Endothelial cell of umbilical vein (primary cell): ENCODE measurements around the gene PRKACB. TPM values are rescaled to one million over a fixed set of nuclear protein-coding genes. Genes with fewer than 3 reads are reported as not detected.

ENCODE experiments used
- BruUV-seq: library from RNA; stranded (reverse); fragments of 400-500 nt; replicated peaks from 2 replicates; lab custom pipeline; 2021; lab: Mats Ljungman, UMichigan
- CTCF ChIA-PET: fragments of 300-600, 350-600 bp; sonication (Branson Sonifier 250); formaldehyde crosslinking; loops from one replicate; lab custom pipeline; 2021; ENCODE audit warnings: antibody characterized with exemption, inconsistent platforms; lab: Charles Lee
- POLR2A ChIA-PET: fragments of 300-600, 350-600 bp; sonication (Branson Sonifier 250); formaldehyde crosslinking; loops from one replicate; lab custom pipeline; 2021; ENCODE audit warnings: antibody characterized with exemption, inconsistent platforms; lab: Charles Lee
- DNase-seq: peaks from one replicate; pipeline ENCODE4 v3.0.0-alpha.2; 2011; ENCODE audit warnings: low read depth, low spot score
- FAIRE-seq: peaks from 2 replicates; lab custom pipeline; 2011; peaks lifted over from hg19 to GRCh38; lab: Jason Lieb, UNC
- H2AFZ ChIP-seq: 2 replicates; pipeline ENCODE4 v1.6.0; 2012; ENCODE audit warnings: low read depth, low read length, control low read depth, inconsistent platforms
- H3K27ac ChIP-seq: 2 replicates; pipeline ENCODE4 v1.5.1; 2011; ENCODE audit warnings: low read depth, mild to moderate bottlenecking, control low read depth, low read length, moderate library complexity; ENCODE audit not compliant: insufficient read depth
- H3K27me3 ChIP-seq, 2 experiments: 2 replicates each; pipeline versions ENCODE4 v1.6.0 to v1.6.1; 2011; ENCODE audit warnings: low read length in 2 of 2, mixed read lengths in 1 of 2; ENCODE audit not compliant: control insufficient read depth in 2 of 2, insufficient read depth in 2 of 2
- H3K36me3 ChIP-seq, 2 experiments: 2 replicates in 1 of 2; 3 replicates in 1 of 2; pipeline ENCODE4 v1.5.1; 2011; ENCODE audit warnings: low read length in 2 of 2, mild to moderate bottlenecking in 1 of 2, moderate library complexity in 1 of 2; ENCODE audit not compliant: control insufficient read depth in 2 of 2, insufficient read depth in 2 of 2; ENCODE audit errors: extremely low read depth in 1 of 2
- H3K4me1 ChIP-seq: 3 replicates; pipeline ENCODE4 v1.5.1; 2011; ENCODE audit warnings: mild to moderate bottlenecking, low read length; ENCODE audit not compliant: control insufficient read depth, insufficient read depth; ENCODE audit errors: extremely low read depth
- H3K4me2 ChIP-seq: 2 replicates; pipeline ENCODE4 v1.6.1; 2011; ENCODE audit warnings: low read length, control low read depth, mixed read lengths; ENCODE audit not compliant: insufficient read depth
- H3K4me3 ChIP-seq, 3 experiments: fragments of 200-600 bp in 1 of 3; sonication (generic), shearing (Covaris generic) in 1 of 3; replicated peaks in 1 of 3; 2 replicates each; pipeline ENCODE4 v1.5.1; 2011 to 2016; ENCODE audit warnings: control low read depth in 3 of 3, low read length in 3 of 3, mild to moderate bottlenecking in 2 of 3, inconsistent platforms in 1 of 3, low read depth in 1 of 3, moderate library complexity in 1 of 3; ENCODE audit not compliant: insufficient read depth in 1 of 3
- H3K79me2 ChIP-seq: 2 replicates; pipeline ENCODE4 v1.6.0; 2012; ENCODE audit warnings: low read length, inconsistent platforms; ENCODE audit not compliant: control insufficient read depth, insufficient read depth
- H3K9ac ChIP-seq: replicated peaks from 2 replicates; pipeline ENCODE3; 2011; ENCODE audit warnings: low read length, control low read depth; ENCODE audit not compliant: insufficient read depth; ENCODE audit errors: extremely low read depth
- H3K9me1 ChIP-seq: replicated peaks from 3 replicates; pipeline ENCODE4 v1.6.0; 2011; ENCODE audit warnings: mild to moderate bottlenecking, low read length; ENCODE audit not compliant: control insufficient read depth, insufficient read depth; ENCODE audit errors: extremely low read depth
- H3K9me3 ChIP-seq: replicated peaks from 2 replicates; pipeline ENCODE4 v1.5.1; 2012; ENCODE audit warnings: low read length, inconsistent platforms; ENCODE audit not compliant: control insufficient read depth, insufficient read depth
- H4K20me1 ChIP-seq: replicated peaks from 2 replicates; pipeline ENCODE3; 2011; ENCODE audit warnings: mild to moderate bottlenecking, low read length; ENCODE audit not compliant: control insufficient read depth, insufficient read depth; ENCODE audit errors: extremely low read depth
- CTCF ChIP-seq, 2 donors: IDR thresholded peaks; 1 replicate in 1 of 2; 2 replicates in 1 of 2; pipeline ENCODE4 v1.5.1; 2011; ENCODE audit warnings: low read length in 2 of 2, mild to moderate bottlenecking in 2 of 2, moderate library complexity in 2 of 2, control low read depth in 1 of 2, inconsistent platforms in 1 of 2, low read depth in 1 of 2; ENCODE audit not compliant: insufficient read depth in 1 of 2; ENCODE audit errors: extremely low read depth in 1 of 2
- EZH2 ChIP-seq: IDR thresholded peaks from 2 replicates; pipeline ENCODE4 v1.6.1; 2012; ENCODE audit warnings: borderline replicate concordance, low read depth, mild to moderate bottlenecking, moderate library complexity, low read length, inconsistent platforms; ENCODE audit not compliant: severe bottlenecking
- FOS ChIP-seq: IDR thresholded peaks from 2 replicates; pipeline ENCODE4 v1.6.1; 2011; ENCODE audit warnings: mild to moderate bottlenecking, low read length, moderate library complexity, borderline replicate concordance; ENCODE audit not compliant: insufficient read depth
- GATA2 ChIP-seq: IDR thresholded peaks from 2 replicates; pipeline ENCODE4 v1.7.0; 2011; ENCODE audit warnings: low read depth, mild to moderate bottlenecking, moderate library complexity, mixed read lengths, low read length; ENCODE audit not compliant: insufficient read length, insufficient read depth
- JUN ChIP-seq: IDR thresholded peaks from 2 replicates; pipeline ENCODE4 v1.6.1; 2011; ENCODE audit warnings: borderline replicate concordance, low read depth; ENCODE audit not compliant: insufficient read length, insufficient read depth
- MAX ChIP-seq: IDR thresholded peaks from 2 replicates; pipeline ENCODE4 v1.6.1; 2011; ENCODE audit not compliant: insufficient read depth, insufficient read length
- MYC ChIP-seq: IDR thresholded peaks from one replicate; pipeline ENCODE4 v1.6.1; 2011; ENCODE audit warnings: mild to moderate bottlenecking, low read depth, low read length
- POLR2A ChIP-seq: IDR thresholded peaks from 2 replicates; pipeline ENCODE4 v1.6.1; 2012; ENCODE audit warnings: low read depth, mild to moderate bottlenecking, control low read depth, low read length
- POLR2AphosphoS5 ChIP-seq: IDR thresholded peaks from 2 replicates; pipeline ENCODE4 v1.6.1; 2012; ENCODE audit warnings: low read depth, mild to moderate bottlenecking, control low read depth, low read length, moderate library complexity; ENCODE audit not compliant: insufficient read depth
- dilution Hi-C: fragments of 300-500 bp; cut with MboI; formaldehyde crosslinking; loops from one replicate; pipeline ENCODE4 v1.15.0; 2019; ENCODE audit warnings: low sequenced_read_pairs; ENCODE audit not compliant: extremely low pct_ligation_motif_present
- intact Hi-C: fragments of 100-400 bp; cut with micrococcal nuclease; formaldehyde crosslinking; loops from one replicate; pipeline ENCODE4 v1.10.0; 2022
- polyA plus RNA-seq, 4 experiments: library from polyadenylated mRNA; depleted of rRNA in 3 of 4; stranded (reverse) in 3 of 4; unstranded in 1 of 4; fragments of >200 nt; gene quantifications; 2 replicates each; pipeline versions ENCODE4 v1.2.1 to v1.2.3, GENCODE V29; 2011 to 2012; ENCODE audit warnings: missing spikeins in 1 of 4
- total RNA-seq: library from RNA; stranded (reverse); gene quantifications from 2 replicates; pipeline ENCODE4 v1.2.3, GENCODE V29; 2021

Gene PRKACB
- total and polyA plus RNA-seq, 2 donors (not counting 3 experiments of a cell fraction or from before 2014, with no cell fraction given) = 19.1 to 77.5 TPM

GRCh38 chr1:84146411-84147032 is 2.5 kb downstream of the PRKACB start:
- Histone ChIP-seq H3K4me2 (peak overlapping the region; percentile 94), H3K27me3 (no peaks in the 10 kb centered on the region), H3K79me2 (peaks cover 65% of the 10 kb centered on the region), H3K9me3 (no peaks in the 10 kb centered on the region), H2AFZ (no peak overlapping the region), H3K36me3 (no peaks in the 10 kb centered on the region), H3K9ac (peak overlapping the region; percentile 99), H3K9me1 (no peaks in the 10 kb centered on the region), H3K27ac (peak overlapping the region; percentile 95), H3K4me3 (peak overlapping the region; percentile 38 to 99 (median 99)), H3K4me1 (peaks cover 25% of the 10 kb centered on the region), H4K20me1 (peaks cover 2% of the 10 kb centered on the region)
- ChIA-PET POLR2A (interaction anchor here (1.1 kb wide), 1 partner anchor 39 kb away, joined by 3 read pairs; no protein-coding TSS in a partner anchor), CTCF (interaction anchor here (0.8 to 6.4 kb wide), 9 partner anchors 16 to 790 kb away, joined by 3 to 103 read pairs (median 12); partner anchors contain the start of gene SAMD13)
- dilution Hi-C loops (loop anchor here (25.0 kb wide), 1 partner anchor 291 kb away; no protein-coding TSS in a partner anchor), intact Hi-C loops (loop anchor here (1.0 kb wide), 1 partner anchor 10 kb away; no protein-coding TSS in a partner anchor)
- peak; percentile 66 for DNase-seq
- peak; percentile 68 for TF ChIP-seq JUN
- TF ChIP-seq MAX = no peak
- TF ChIP-seq EZH2 = no peak
- TF ChIP-seq CTCF (IDR thresholded peaks at IDR 0.05; ENCODE audit: extremely low read depth in 1 of 2, insufficient read depth in 1 of 2, low read depth in 1 of 2, low read length in 2 of 2) = no peak
- TF ChIP-seq MYC = no peak
- TF ChIP-seq POLR2A = no peak
- TF ChIP-seq GATA2 = no peak
- TF ChIP-seq POLR2AphosphoS5 = no peak
- TF ChIP-seq FOS = peak; percentile 85
- BruUV-seq = no TSS peak
- peak; percentile 74 for FAIRE-seq
